ENCODE measurements around the gene PKN3.

Gene PKN3

DNA sequence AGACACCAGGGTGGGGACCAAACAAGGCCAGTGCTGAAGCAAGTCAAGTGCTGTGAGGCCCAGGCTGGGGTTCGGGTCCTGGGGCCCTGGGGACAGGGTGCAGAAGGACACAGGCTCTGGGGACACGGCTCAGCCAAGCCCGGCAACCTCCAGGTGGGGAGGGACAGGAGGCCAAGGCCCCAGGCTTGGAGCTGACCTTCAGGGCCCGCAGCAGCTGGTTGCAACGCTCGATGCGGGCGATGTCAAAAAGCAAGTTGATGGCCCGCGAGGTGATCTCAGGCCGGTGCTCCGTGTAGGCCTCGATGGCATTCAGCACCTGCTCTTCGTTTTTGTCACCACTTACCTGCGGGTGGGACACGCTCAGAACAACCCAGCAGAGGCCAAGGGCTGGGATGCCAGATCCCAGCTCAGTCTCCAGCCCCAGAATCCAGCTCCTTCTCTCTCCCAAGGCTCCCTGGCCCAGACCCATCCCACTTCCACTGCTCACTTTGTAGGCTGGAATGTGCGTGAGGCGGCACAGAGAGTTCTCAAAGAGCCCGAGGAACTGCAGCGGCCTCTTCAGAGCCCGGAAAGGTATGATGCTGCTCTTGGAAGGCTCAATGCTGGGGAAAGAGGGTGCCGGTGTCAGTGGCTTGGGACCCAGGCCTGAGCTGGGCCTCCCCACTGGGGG, 48.8 kb downstream of the PKN3 start:
- no peak for DNase-seq

DNA sequence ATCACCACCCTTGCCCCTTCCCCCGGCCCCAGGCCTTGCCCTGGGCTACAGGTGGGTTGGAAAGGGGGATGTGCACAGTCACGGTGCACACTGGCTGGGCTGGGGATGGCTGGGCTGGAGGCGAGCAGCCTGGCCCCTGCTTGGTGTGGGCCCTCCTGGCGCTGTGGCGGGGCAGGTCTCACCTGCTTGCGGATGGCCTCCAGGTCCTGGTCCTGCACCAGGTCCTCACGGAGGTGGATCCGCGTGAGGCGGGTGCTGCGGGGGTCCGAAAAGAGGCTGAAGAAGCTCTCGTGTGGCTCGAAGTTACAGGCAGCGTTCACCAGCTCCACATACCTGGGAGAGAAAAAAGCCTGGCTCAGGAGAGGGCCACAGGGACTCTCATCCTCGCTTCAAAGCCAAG, 51.3 kb downstream of the PKN3 start:
- no peak for DNase-seq

DNA sequence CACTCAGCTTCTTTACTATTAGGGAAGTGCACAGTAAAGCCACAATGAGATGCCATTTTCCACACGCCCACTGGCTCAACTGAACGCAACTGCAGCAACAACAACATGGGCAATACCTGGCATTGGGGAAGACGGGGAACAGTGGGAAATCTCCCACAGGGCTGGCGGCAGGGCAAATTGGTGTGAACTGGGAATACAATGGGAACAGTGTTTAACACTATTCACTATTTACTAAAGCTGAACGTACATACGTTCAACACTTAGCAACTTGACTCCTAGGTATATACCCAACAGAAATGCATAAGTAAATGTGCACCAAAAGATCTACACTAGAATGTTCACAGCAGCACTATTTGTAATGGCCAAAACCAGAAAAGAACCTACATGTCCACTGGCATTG, 55.3 kb downstream of the PKN3 start:
- no peak for DNase-seq

DNA sequence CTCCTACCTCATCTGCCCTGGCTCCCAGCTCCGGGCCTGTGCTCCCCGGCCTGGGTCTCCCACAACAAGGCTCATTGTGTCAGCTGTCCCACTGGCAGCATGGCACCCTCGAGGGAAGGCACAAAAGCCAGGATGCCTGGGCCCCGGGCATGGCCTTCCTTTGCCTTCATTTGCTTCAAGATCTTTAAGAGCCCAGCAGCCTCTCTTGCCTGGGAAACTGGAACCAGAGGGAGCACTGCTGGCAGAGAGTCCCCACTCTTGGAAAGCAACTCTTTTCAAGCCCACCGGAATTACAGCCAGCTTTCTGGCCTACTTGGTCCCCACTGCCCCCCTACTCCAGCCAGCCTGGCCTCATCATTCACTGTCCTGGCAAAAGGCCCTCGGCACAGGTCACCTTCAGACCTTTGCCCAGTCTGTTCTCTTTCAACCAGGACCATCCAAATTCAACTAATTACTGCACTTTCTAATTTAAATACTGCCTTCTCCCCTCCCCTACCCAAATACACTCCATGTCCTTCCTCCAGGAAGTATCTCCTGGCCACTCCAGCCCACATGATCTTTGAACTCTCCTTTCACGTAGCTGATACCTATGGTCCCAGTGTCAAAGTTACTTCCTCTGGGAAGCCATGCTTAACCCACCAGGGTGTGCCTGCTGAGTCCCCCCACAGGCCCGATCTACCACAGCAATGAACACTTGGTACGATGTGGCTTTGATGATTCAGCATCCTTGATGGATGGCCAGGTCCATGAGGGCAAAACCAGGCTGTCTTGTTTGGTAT, 60.6 kb downstream of the PKN3 start:
- no peak for DNase-seq

DNA sequence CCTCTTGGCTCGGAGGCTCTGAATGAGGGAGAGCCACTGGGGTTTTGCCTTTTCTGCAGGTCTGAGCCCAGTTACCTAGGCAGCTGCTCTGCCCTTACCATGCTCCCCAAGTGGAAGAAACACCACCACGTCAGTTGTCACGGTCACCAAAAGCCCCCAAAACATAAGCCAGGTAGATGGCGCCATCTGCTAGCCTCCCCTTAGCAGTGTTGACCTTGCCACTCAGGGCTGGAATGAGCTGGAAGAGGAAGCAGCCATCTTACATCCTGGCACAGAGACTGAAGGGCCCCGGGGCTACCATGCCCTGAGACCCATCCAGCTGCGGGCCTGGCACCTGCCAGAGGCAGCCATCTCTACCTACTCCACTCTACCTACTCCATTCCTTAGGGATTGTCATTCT, 62.1 kb downstream of the PKN3 start:
- no peak for DNase-seq

DNA sequence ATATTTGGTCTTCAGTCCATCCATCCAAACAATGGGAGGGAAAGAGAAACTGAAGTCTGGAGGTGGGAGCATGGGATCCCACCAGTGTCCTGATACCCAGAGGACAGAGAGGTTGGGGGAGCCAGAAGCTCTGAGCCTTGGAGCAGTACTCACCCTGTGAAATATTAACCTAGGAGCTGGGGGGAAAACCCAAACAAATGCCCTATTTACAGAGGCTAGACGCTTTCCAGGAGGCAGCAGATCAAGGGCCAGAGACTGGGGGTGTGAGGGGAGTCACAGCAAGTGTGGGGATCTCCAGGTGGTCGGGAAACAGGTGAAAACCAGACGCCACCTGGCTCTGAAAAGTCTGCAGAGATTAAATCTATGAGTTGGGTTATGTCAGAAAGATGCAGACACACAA, 63.2 kb downstream of the PKN3 start:
- DNase-seq: no peak

DNA sequence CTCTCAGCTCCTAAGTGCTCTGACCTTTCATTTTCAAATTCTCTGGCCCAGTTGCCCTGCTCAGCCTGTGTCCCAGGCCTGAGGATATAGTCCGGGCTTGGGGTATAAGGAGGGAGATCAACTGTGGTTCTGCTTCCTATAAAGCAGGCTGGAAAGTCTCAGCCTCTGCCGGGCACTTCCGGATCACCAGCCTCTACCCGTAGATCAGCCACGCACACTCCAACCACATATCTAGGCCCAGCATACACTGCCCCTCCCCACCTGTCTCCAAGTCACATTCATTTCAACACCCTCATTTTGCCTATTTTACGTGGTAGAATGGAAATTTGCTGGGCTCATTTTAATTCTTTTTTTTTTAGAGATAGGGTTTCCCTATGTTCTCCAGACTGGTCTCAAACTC, 66.3 kb downstream of the PKN3 start:
- no peak for DNase-seq

Measured in activated CD4-positive, alpha-beta T cell treated with anti-CD3 and anti-CD28 coated beads for 1 hour (primary cell).